Lower leg skin (tissue), 4 donors: ENCODE measurements around the gene NTSR1. TPM values are rescaled to one million over a fixed set of nuclear protein-coding genes. Genes with fewer than 3 reads are reported as not detected.

Experiments used
- DNase-seq, 2 donors: peaks; one replicate each; pipeline ENCODE4 v3.0.0-alpha.2; 2019; ENCODE audit warnings: low spot score in 2 of 2
- H3K4me3 ChIP-seq: fragments of 200-600 bp; sonication (generic); 2 replicates; pipeline ENCODE4 v1.5.1; 2017; ENCODE audit warnings: mild to moderate bottlenecking, low read depth; ENCODE audit not compliant: poor library complexity, severe bottlenecking
- POLR2A ChIP-seq, 2 donors: fragments of 450-650 bp; IDR thresholded peaks; one replicate each; pipeline ENCODE4 v1.6.1; 2016 to 2017; ENCODE audit warnings: antibody characterized with exemption in 2 of 2, mild to moderate bottlenecking in 1 of 2, moderate library complexity in 1 of 2
- WGBS, 2 donors: methylation state at CpG; one replicate each; pipeline ENCODE4 v1.1.5; 2018; 5-methylcytosine and 5-hydroxymethylcytosine counted together
- intact Hi-C: fragments of 100-400 bp; cut with DNase I; formaldehyde crosslinking; loops from one replicate; pipeline ENCODE4 v1.15.0; 2023; ENCODE audit warnings: low total_unique reads
- total RNA-seq, 4 donors: library from RNA; depleted of rRNA; stranded (reverse); fragments of >200 nt; gene quantifications; one replicate each; pipeline ENCODE4 v1.1.0, GENCODE V29; 2016
- TF ChIP-seq, protein P1 (sequence below), 3 donors: fragments of 450-650 bp; IDR thresholded peaks; one replicate each; pipeline ENCODE4 v1.5.1; 2016; ENCODE audit warnings: antibody characterized with exemption in 3 of 3, mild to moderate bottlenecking in 3 of 3, moderate library complexity in 2 of 3

The NTSR1 gene
- total RNA-seq = under 1 TPM in 3 of 4 donors, not detected in 1; 0.07 to 0.61 (median 0.13) TPM

DNA sequence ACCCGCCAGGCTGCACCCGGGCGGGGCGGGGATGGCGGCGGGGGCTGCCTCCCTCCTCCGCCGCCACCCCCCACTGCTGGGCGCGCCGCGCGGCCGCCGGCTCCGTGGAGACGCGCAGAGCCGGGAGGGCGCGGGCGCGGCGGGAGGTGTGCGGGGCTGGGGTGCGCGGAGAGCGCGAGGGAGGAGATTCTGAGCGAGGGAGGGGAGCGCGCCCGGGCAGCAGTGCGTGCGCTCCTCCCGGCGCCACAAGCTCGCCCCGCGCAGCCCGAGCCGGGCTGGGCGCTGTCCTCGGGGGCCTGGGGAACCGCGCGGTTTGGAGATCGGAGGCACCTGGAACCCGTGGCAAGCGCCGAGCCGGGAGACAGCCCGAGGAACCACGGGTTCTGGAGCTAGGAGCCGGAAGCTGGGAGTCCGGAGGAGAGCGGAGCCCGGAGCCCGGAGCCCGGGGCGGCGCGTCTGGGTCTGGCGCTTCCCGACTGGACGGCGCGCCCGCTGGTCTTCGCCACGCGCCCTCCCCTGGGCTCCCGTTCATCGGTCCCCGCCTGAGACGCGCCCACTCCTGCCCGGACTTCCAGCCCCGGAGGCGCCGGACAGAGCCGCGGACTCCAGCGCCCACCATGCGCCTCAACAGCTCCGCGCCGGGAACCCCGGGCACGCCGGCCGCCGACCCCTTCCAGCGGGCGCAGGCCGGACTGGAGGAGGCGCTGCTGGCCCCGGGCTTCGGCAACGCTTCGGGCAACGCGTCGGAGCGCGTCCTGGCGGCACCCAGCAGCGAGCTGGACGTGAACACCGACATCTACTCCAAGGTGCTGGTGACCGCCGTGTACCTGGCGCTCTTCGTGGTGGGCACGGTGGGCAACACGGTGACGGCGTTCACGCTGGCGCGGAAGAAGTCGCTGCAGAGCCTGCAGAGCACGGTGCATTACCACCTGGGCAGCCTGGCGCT lies at the start of gene NTSR1:
Gene NTSR1, plus strand, starts transcription at position 246 of the 946 bp plus-strand sequence. Its CDS starts 372 bp downstream, at position 618.
- H3K4me3 ChIP-seq = no peak within 1 kb of the TSS
- intact Hi-C loops = no loop called here
- no peak for DNase-seq
- WGBS, 2 donors = 2 to 12% methylated on average over 26 to 31 of the region's 124 CpGs
- TF ChIP-seq, protein P1, sequence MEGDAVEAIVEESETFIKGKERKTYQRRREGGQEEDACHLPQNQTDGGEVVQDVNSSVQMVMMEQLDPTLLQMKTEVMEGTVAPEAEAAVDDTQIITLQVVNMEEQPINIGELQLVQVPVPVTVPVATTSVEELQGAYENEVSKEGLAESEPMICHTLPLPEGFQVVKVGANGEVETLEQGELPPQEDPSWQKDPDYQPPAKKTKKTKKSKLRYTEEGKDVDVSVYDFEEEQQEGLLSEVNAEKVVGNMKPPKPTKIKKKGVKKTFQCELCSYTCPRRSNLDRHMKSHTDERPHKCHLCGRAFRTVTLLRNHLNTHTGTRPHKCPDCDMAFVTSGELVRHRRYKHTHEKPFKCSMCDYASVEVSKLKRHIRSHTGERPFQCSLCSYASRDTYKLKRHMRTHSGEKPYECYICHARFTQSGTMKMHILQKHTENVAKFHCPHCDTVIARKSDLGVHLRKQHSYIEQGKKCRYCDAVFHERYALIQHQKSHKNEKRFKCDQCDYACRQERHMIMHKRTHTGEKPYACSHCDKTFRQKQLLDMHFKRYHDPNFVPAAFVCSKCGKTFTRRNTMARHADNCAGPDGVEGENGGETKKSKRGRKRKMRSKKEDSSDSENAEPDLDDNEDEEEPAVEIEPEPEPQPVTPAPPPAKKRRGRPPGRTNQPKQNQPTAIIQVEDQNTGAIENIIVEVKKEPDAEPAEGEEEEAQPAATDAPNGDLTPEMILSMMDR (IDR thresholded peaks at IDR 0.05) = no peak
- no peak for TF ChIP-seq POLR2A (IDR thresholded peaks at IDR 0.05)

DNA sequence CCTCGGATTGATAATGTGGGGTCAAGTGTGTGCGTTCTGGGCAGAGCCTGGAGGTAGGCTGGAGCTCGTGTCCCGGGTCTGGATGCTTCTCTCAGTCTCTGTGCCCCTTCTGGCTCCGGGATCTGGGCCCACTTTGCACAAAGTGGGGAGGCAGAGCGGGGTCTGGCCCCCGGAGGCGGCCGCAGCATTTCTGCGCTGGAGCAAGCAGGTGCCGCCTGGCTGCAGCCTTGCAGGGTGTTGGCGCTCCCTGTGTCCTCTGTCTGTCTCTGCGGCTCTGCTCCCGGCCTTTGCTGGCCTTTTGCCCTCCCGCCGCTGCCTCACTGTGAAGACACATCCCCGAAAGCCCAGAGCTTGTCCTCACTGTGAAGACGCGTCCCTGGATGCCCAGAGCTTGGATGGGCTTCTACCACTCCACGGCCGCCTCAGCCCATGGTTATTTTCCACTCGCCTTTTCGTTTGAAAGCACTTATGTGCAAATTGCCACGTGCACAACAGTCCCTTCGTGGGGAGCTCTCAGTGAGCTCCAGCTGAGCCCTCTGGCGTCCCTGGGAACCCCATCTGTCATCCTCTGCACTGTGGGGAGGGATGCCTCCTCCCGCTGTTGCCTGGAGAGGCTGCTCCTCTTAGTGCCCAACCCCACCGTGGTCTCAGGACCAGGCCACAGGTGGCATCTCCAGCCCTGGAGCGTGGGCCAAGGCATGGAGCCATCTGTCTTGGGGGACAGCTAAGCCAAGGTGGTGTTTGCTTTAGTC lies 49.0 kb upstream of the NTSR1 start:
- no peak for DNase-seq
- H3K4me3 ChIP-seq = no peak overlapping the region
- intact Hi-C loops = no loop called here
- 87 to 91% methylated on average over 27 to 29 of the region's 29 CpGs for WGBS, 2 donors
- TF ChIP-seq, protein P1 (IDR thresholded peaks at IDR 0.05) = no peak
- TF ChIP-seq POLR2A (IDR thresholded peaks at IDR 0.05) = no peak

DNA sequence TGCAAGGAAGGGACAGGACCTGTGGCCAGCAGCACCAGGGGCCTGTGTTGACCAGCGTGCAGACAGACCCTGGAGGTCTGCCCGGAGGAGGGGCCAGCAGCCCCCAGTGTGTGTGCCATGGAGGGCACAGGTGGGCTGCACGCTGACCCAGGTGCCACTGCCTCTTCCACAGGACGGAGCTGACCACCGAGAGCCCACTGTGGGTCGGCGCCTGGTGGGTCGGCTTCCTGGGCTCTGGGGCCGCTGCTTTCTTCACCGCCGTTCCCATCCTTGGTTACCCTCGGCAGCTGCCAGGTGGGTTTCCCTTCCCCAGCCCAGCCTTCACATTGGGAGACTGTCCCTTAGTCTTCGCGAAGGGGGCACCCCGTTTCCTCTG lies 48.4 kb upstream of the NTSR1 start:
- H3K4me3 ChIP-seq = no peak overlapping the region
- no peak for TF ChIP-seq POLR2A (IDR thresholded peaks at IDR 0.05)
- TF ChIP-seq, protein P1 (IDR thresholded peaks at IDR 0.05) = no peak
- no peak for DNase-seq
- WGBS, 2 donors = 83 to 94% methylated on average over 13 to 15 of the region's 15 CpGs
- intact Hi-C loops = no loop called here

- no peak overlapping the region for H3K4me3 ChIP-seq
- no peak for TF ChIP-seq POLR2A (IDR thresholded peaks at IDR 0.05)
- 44 to 78% methylated on average over 10 to 18 of the region's 18 CpGs for WGBS, 2 donors
- intact Hi-C loops = no loop called here
- DNase-seq = no peak
Measured at GRCh38 chr20:62660768-62661167, 47.9 kb upstream of the NTSR1 start.

- intact Hi-C loops = no loop called here
- no peak overlapping the region for H3K4me3 ChIP-seq
- TF ChIP-seq POLR2A (IDR thresholded peaks at IDR 0.05) = no peak
- TF ChIP-seq, protein P1 (IDR thresholded peaks at IDR 0.05) = no peak
- WGBS, 2 donors = 76 to 87% methylated on average over 3 to 11 of the region's 11 CpGs
- DNase-seq = no peak
Measured at GRCh38 chr20:62661647-62662046, 47.0 kb upstream of the NTSR1 start.

- 38 to 43% methylated on average over 5 to 6 of the region's 6 CpGs for WGBS, 2 donors
- intact Hi-C loops = no loop called here
- TF ChIP-seq, protein P1 (IDR thresholded peaks at IDR 0.05) = no peak
- TF ChIP-seq POLR2A (IDR thresholded peaks at IDR 0.05) = no peak
- no peak for DNase-seq
- H3K4me3 ChIP-seq = no peak overlapping the region
Measured at GRCh38 chr20:62662422-62662821, 46.2 kb upstream of the NTSR1 start.
